Right ventricle myocardium superior (tissue), 1 donor: Measurements from ENCODE around the gene ARHGEF25. TPM values are rescaled to one million over a fixed set of nuclear protein-coding genes. Genes with fewer than 3 reads are reported as not detected.

ENCODE experiments used
- ATAC-seq: fragments of 200-7000 bp; cut with Tn5 transposase; one replicate; pipeline ENCODE4 v1.9.1; 2020; ENCODE audit warnings: mild to moderate bottlenecking; ENCODE audit not compliant: poor library complexity
- DNase-seq: peaks from one replicate; pipeline ENCODE4 v3.0.0-alpha.2; 2020
- intact Hi-C: fragments of 100-400 bp; cut with DNase I; formaldehyde crosslinking; loops from one replicate; pipeline ENCODE4 v1.11.2; 2022
- total RNA-seq: library from RNA; stranded (reverse); fragmentation: NEBNext Ultra II Directional; extraction: Animal tissue kit (Norgen Biotek cat#: 25700); gene quantifications from one replicate; pipeline ENCODE4 v1.2.1, GENCODE V29; 2021
- donor health status: DM: no; HTN: yes; CAD: no; lungs with severe emphysema.

Gene ARHGEF25
- total RNA-seq, 1 donor from 2014 or later, result 14.3 TPM

- DNase-seq, result peak; percentile 70
- ATAC-seq, result peak; percentile 12
- intact Hi-C loops, result no loop called here
Measured at GRCh38 chr12:57604992-57605810, 6.0 kb upstream of the ARHGEF25 start.

DNA sequence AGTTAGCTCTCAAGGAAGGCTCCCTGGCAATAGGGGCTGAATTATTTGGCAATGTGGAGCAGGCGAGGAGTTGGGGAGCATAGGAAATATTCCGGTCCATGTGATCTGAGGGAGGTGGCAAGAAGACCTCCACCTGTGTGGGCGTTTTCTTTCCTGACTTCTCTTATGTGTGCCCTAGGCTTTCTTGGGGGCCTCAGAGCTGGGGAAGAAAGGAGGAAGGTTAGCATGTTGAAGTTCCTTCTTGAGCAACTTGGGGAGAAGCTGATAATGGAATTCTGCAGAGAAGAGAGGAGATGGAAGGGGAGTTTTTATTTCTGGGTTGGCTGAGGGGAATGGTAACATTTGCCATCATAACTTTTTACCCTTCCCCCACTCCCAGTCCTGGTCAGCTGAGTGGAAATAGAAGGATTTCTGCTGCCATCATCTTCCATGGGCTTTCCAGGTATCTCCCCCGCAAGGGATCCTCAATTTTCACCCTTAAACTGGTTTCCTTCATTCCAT lies 5.4 kb upstream of the ARHGEF25 start:
- intact Hi-C loops, result no loop called here
- ATAC-seq, result no peak
- DNase-seq, result no peak

DNA sequence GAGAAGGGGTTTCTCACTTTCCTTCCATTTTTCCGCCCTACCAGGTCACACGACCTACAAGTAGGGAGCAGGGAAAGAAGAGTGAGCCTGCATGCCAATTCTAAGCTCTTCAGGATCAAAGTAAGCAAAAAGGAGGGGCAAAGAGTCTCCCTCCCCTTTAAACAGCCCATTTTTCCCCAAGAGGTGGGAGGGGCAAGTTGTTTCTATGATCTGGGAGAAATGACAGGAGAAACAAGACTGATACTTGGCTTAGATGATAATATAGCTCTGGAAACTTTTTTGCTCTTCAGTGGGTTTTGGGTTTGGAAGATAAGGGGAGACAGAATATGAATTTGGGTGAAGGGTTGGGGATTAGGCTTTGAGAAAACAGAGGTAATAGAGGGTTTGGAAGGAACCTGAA lies 4.8 kb upstream of the ARHGEF25 start:
- intact Hi-C loops, result no loop called here
- no peak for ATAC-seq

DNA sequence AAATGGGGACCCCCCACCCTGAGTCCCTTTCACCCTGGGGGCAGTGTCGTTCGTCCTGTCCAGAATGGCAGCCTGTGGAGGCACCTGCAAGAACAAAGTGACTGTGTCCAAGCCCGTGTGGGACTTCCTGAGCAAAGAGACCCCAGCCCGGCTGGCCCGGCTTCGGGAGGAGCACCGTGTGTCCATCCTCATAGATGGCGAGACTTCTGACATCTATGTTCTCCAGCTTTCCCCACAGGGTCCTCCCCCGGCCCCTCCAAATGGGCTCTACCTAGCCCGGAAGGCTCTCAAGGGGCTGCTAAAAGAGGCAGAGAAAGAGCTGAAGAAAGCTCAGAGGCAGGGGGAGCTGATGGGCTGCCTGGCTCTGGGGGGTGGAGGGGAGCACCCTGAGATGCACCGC lies 4.4 kb upstream of the ARHGEF25 start:
- DNase-seq (no peak), ATAC-seq (no peak)

More for the DNA sequence above, 4.8 kb upstream of the ARHGEF25 start:
- no peak for DNase-seq

GRCh38 chr12:57607958-57608663 lies 3.1 kb upstream of the ARHGEF25 start:
- intact Hi-C loops, result no loop called here
- no peak for ATAC-seq
- no peak for DNase-seq

More for the DNA sequence above, 4.4 kb upstream of the ARHGEF25 start:
- intact Hi-C loops, result no loop called here

DNA sequence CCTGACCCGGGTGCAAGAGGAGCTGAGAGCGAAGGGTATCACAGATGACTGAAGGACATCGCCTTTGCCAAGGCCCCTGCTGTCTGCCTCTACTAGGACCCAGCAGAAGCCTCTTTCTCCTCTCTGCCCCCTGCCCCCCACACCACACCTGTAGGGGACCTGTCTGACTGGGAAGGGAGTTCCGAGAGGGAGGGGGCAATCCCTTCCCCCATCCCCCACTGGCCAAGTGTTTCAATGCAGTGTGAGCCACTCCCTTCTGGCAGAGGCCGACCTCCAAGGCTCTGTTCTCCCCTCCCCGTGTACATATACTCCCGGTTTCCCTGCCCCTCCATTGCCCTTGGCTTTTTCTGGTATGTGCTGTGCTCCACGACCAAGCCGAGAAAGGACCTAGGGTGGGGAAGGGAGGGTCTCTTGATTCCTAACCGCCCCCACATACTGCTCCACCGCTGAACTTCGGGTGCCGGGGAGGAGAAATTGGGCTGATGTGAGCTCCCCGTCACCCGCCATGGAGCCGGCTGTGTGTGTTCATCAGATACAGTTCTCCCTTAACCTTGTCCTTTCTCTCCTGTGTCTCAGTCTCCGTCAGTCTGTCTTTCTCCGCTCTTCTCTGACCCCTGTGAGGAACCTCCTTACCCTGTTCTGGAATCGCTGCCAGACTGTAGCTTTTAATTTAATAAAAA lies 2.0 kb upstream of the ARHGEF25 start:
- ATAC-seq (no peak), DNase-seq (no peak)
- intact Hi-C loops, result no loop called here

- DNase-seq, result peak; percentile 62
- intact Hi-C loops, result no loop called here
- ATAC-seq, result peak; percentile 16
Measured at GRCh38 chr12:57609781-57610553, 1.3 kb upstream of the ARHGEF25 start.

- ATAC-seq (peak; percentile 57), DNase-seq (peak; percentile 78)
- intact Hi-C loops, result no loop called here
Measured at GRCh38 chr12:57610554-57611107, 604 bp upstream of the ARHGEF25 start.

DNA sequence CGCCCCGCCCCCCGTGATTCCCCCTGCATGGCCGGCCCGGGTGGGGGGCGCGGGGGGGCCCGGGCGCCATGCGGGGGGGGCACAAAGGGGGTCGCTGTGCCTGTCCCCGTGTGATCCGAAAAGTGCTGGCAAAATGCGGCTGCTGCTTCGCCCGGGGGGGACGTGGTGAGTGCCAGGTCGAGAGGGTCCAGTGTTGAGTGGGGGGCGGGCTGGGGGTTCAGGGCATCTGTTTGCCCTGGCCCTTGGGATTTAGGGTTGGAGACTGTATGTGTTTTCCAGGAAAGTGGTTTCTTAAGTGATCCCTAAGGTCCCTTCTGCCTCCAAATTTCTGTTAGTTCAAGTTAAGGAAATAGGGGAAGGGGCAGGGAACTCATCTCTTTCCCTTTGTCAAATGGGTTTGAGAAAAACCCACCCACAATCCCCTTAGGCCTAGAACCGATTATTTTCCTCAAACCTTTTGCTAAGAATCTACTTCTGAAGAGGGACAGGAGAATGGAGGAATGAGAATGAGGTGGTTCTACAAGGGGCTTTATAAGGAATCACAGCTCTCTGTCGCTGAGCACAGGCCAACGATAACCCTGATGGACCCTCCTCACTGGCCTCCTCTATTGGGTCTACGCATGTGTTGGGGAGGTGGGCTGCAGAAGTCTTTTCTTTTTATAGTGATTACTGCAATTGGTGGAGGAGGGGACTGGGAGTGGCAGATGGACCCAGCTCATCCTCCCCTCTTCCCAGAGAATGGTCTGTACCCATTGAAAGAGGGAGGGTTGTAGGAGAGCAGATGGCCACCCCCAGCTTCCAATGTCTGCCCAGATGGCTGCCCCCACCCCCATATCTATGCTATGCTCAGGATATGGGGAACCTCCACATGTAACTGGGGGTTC lies 834 bp downstream of the ARHGEF25 start:
- intact Hi-C loops, result no loop called here
- ATAC-seq (no peak), DNase-seq (no peak)

DNA sequence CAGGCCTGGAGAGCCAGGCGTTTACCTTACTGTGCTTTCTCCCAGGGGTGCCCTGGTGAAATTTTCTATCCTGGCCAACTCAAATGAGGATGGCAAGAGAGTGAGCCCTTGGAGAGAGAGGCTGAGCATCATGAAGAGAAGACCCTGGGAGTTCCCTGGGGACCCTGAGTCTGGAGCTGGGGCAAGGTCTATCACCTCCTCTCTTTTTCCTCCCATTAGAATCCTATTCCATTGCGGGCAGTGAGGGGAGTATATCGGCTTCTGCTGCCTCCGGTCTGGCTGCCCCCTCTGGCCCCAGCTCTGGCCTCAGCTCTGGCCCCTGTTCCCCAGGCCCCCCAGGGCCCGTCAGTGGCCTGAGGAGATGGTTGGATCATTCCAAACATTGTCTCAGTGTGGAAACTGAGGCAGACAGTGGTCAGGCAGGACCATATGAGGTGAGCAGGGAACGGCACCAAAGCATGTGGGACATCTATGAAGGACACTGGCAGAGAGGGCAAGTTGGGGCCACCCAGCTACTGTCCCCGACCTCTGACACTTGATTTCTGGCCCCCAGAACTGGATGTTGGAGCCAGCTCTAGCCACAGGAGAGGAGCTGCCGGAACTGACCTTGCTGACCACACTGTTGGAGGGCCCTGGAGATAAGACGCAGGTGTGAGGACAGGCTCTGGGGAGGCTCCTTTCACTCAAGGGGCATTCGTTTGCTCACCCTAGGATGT lies 1.6 kb downstream of the ARHGEF25 start:
- intact Hi-C loops, result no loop called here
- no peak for DNase-seq

GRCh38 chr12:57613427-57614109 lies 2.3 kb downstream of the ARHGEF25 start:
- no peak for ATAC-seq
- DNase-seq, result no peak
- intact Hi-C loops, result no loop called here

More for the DNA sequence above, 1.6 kb downstream of the ARHGEF25 start:
- no peak for ATAC-seq

GRCh38 chr12:57614178-57614947 lies 3.1 kb downstream of the ARHGEF25 start:
- DNase-seq, result peak; percentile 58
- intact Hi-C loops, result no loop called here
- ATAC-seq, result no peak

DNA sequence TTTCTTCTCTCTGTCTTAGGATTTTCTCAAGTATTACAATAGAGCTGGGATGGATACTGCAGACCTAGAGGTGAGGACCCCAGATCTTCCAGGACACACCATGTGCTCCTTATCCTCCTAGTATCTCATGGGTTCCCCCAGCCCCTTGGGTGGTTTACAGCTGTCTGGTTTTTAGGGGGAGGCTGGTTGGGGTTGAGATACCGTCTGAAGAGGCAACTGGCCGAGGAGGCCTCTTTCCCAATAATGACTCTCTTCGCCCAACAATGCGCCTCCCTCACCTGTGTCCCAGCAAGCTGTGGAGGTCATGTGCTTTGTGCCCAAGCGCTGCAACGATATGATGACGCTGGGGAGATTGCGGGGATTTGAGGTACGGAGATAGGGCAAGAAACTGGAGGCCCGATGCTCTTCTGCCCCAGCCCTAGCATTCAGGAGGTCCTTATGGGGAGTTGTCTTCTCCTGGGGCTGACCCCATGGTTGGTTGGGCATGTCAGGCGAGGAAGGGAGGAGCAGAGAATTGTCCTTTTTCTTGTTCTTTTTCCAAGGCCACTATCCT lies 3.8 kb downstream of the ARHGEF25 start:
- intact Hi-C loops, result no loop called here

GRCh38 chr12:57615637-57616036 lies 4.4 kb downstream of the ARHGEF25 start:
- ATAC-seq, result no peak
- intact Hi-C loops, result no loop called here
- DNase-seq, result no peak

More for the DNA sequence above, 3.8 kb downstream of the ARHGEF25 start:
- ATAC-seq (no peak), DNase-seq (no peak)

- no peak for DNase-seq
- ATAC-seq, result no peak
- intact Hi-C loops, result no loop called here
Measured at GRCh38 chr12:57616383-57617101, 5.3 kb downstream of the ARHGEF25 start.
